IPS-15b (cell line): ENCODE measurements around the gene TESPA1.
"Not testable (repeated sequence)": the region's sequence is repeated elsewhere in the genome, so short reads cannot be mapped to it uniquely, and the experiment has no call there.

Experiments used
- H3K27me3 ChIP-seq: one replicate; pipeline ENCODE4 v1.6.1; 2013; ENCODE audit warnings: low read length; ENCODE audit not compliant: control insufficient read depth, insufficient read depth
- H3K36me3 ChIP-seq: one replicate; pipeline ENCODE4 v1.6.1; 2013; ENCODE audit warnings: low read length; ENCODE audit not compliant: control insufficient read depth, insufficient read depth
- H3K4me1 ChIP-seq: one replicate; pipeline ENCODE4 v1.6.1; 2013; ENCODE audit warnings: mild to moderate bottlenecking, low read length; ENCODE audit not compliant: control insufficient read depth, insufficient read depth
- H3K4me3 ChIP-seq: one replicate; pipeline ENCODE4 v1.5.1; 2013; ENCODE audit warnings: low read depth, low read length
- H3K9ac ChIP-seq: one replicate; pipeline ENCODE4 v1.6.1; 2013; ENCODE audit warnings: low read depth, mild to moderate bottlenecking, low read length
- H3K9me3 ChIP-seq: one replicate; pipeline ENCODE4 v1.6.1; 2013; ENCODE audit warnings: mild to moderate bottlenecking, low read length; ENCODE audit not compliant: control insufficient read depth, insufficient read depth

Gene TESPA1

DNA sequence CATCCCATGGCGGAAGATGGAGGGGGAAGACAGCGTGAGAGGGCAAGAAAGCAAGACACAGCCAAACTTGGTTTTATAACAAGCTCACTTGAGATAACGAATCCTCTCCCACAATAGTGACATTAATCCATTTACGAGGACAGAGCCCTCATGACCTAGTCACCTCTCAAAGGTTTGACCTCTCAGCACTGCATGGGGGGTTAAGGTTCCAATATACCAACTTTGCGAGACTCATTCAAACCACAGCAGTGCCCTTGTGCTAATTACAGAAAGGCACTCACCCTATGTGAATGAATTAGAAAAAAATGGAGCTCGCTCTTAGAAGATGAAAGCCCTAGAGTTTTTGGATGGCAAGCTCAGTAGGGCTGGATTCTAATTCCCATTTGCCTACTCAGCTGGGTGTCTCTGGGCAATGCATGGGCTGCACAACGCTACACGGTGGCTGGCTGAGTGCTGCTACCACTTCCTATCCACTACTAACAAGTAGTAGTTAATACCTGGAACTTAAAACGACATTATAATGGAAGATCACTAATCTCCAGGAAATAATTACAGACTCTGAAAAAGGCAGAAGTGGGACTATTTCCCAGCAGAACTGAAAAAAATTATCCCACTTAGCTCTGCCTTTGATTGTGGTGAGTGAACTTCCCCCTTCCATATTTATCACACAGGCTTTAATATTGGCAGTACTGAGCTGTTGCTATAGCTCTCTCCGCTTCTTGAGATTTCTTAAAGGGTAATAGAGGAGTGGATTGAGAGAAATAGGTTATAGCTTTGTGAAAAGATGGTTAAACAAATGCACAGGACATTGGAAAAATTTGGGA is 27.5 kb downstream of the TESPA1 start:
- Histone ChIP-seq H3K36me3 (no peaks in the 10 kb centered on the region), H3K4me1 (no peaks in the 10 kb centered on the region), H3K27me3 (no peaks in the 10 kb centered on the region), H3K4me3 (no peak overlapping the region), H3K9ac (no peak overlapping the region), H3K9me3 (no peaks in the 10 kb centered on the region)

- no peaks in the 10 kb centered on the region for H3K27me3 ChIP-seq
- H3K36me3 ChIP-seq = no peaks in the 10 kb centered on the region
- H3K9me3 ChIP-seq = no peaks in the 10 kb centered on the region
Observed at GRCh38 chr12:54956322-54956721, 28.2 kb downstream of the TESPA1 start.

DNA sequence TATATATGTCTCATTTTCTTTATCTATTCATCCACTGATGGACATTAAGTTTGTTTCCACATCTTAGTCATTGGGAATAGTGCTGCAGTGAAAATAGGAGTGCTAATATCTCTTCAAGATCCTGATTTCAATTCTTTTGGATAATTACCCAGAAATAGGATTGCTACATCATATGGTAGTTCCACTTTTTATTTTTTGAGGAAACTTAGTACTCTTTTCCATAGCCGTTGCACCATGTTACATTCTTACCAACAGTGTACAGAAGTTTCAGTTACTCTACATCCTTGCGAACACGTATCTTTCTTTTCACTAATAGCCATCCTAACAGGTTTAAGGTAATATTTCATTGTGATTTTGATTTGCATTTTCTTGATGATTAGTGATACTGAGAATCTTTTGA is 29.8 kb downstream of the TESPA1 start:
- no peaks in the 10 kb centered on the region for H3K36me3 ChIP-seq
- H3K4me1 ChIP-seq = no peaks in the 10 kb centered on the region
- no peak overlapping the region for H3K9ac ChIP-seq
- H3K9me3 ChIP-seq = no peaks in the 10 kb centered on the region
- H3K4me3 ChIP-seq = no peak overlapping the region
- H3K27me3 ChIP-seq = no peaks in the 10 kb centered on the region

More at GRCh38 chr12:54956322-54956721, 28.2 kb downstream of the TESPA1 start:
- H3K4me1 ChIP-seq = no peaks in the 10 kb centered on the region
- no peak overlapping the region for H3K4me3 ChIP-seq
- H3K9ac ChIP-seq = no peak overlapping the region

- Histone ChIP-seq H3K9ac (no peak overlapping the region), H3K9me3 (no peaks in the 10 kb centered on the region), H3K27me3 (no peaks in the 10 kb centered on the region), H3K36me3 (no peaks in the 10 kb centered on the region), H3K4me1 (no peaks in the 10 kb centered on the region), H3K4me3 (no peak overlapping the region)
Observed at GRCh38 chr12:54954228-54954627, 30.3 kb downstream of the TESPA1 start.

DNA sequence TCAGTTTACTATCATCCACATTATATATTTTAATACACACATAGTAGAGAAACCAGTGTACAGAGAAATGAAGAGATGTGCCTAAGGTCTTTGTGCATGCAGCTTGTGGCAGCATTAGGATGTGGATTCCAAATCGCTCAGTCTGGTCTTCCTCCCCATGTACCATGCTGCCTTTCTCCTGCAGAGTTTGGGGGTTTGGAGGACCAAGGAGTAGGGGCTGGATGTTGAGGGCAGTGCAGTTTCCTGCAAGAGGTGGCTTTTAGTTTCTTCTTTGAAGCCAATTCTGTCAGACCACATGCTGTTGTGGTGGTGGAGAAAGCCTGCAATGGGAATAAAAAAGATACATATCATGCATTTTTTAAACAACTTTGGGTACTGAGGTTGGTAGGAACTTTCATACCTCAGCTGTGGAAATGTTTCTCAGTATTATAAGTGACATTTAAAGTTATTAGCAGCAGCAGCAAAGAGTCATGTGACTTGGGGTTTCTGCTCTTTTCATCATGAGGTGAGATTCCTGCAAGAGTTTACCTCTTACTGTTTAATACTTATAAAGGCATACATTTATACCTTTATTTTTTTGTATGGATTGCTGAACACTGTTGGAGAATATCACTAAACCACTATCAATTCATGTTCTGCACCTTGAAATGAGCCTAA is 34.4 kb downstream of the TESPA1 start:
- Histone ChIP-seq H3K27me3 (no peaks in the 10 kb centered on the region), H3K4me1 (peaks cover 3% of the 10 kb centered on the region), H3K9ac (no peak overlapping the region), H3K4me3 (no peak overlapping the region), H3K36me3 (no peaks in the 10 kb centered on the region), H3K9me3 (no peaks in the 10 kb centered on the region)

- Histone ChIP-seq H3K4me1 (peaks cover 3% of the 10 kb centered on the region), H3K27me3 (no peaks in the 10 kb centered on the region), H3K36me3 (no peaks in the 10 kb centered on the region), H3K9ac (no peak overlapping the region), H3K4me3 (no peak overlapping the region), H3K9me3 (no peaks in the 10 kb centered on the region)
Observed at GRCh38 chr12:54949073-54949711, 35.4 kb downstream of the TESPA1 start.

GRCh38 chr12:54948171-54948570 is 36.4 kb downstream of the TESPA1 start:
- Histone ChIP-seq H3K4me3 (no peak overlapping the region), H3K4me1 (peaks cover 3% of the 10 kb centered on the region), H3K27me3 (no peaks in the 10 kb centered on the region), H3K9ac (no peak overlapping the region), H3K9me3 (no peaks in the 10 kb centered on the region), H3K36me3 (no peaks in the 10 kb centered on the region)

- H3K27me3 ChIP-seq = no peaks in the 10 kb centered on the region
- H3K4me3 ChIP-seq = no peak overlapping the region
- peaks cover 3% of the 10 kb centered on the region for H3K4me1 ChIP-seq
- H3K36me3 ChIP-seq = no peaks in the 10 kb centered on the region
- no peaks in the 10 kb centered on the region for H3K9me3 ChIP-seq
- H3K9ac ChIP-seq = no peak overlapping the region
Observed at GRCh38 chr12:54945082-54945481, 39.5 kb downstream of the TESPA1 start.

GRCh38 chr12:54943292-54943691 is 41.3 kb downstream of the TESPA1 start:
- not testable (repeated sequence) for H3K4me1 ChIP-seq, H3K9me3 ChIP-seq, H3K4me3 ChIP-seq, H3K9ac ChIP-seq, H3K36me3 ChIP-seq, H3K27me3 ChIP-seq

GRCh38 chr12:54941659-54942058 is 42.9 kb downstream of the TESPA1 start:
- no peaks in the 10 kb centered on the region for H3K27me3 ChIP-seq
- no peaks in the 10 kb centered on the region for H3K9me3 ChIP-seq
- no peaks in the 10 kb centered on the region for H3K36me3 ChIP-seq
- no peak overlapping the region for H3K4me3 ChIP-seq
- H3K4me1 ChIP-seq = no peaks in the 10 kb centered on the region
- H3K9ac ChIP-seq = no peak overlapping the region

GRCh38 chr12:54940727-54941315 is 43.7 kb downstream of the TESPA1 start:
- no peaks in the 10 kb centered on the region for H3K4me1 ChIP-seq
- no peaks in the 10 kb centered on the region for H3K36me3 ChIP-seq
- H3K27me3 ChIP-seq = no peaks in the 10 kb centered on the region
- H3K4me3 ChIP-seq = no peak overlapping the region
- H3K9me3 ChIP-seq = no peaks in the 10 kb centered on the region
- no peak overlapping the region for H3K9ac ChIP-seq
